Epithelial cell of esophagus (primary cell): ENCODE results near the gene GRIA4.
A peak's percentile ranks its signal among the peaks of the same experiment; 100 is the strongest.

Experiments used
- DNase-seq: peaks from one replicate; pipeline ENCODE4 v3.0.0; 2010; ENCODE audit warnings: low read depth
- H3K4me3 ChIP-seq: 2 replicates; pipeline ENCODE4 v1.5.1; 2011; ENCODE audit warnings: mild to moderate bottlenecking, low read length, control low read depth
- CTCF ChIP-seq: IDR thresholded peaks from 2 replicates; pipeline ENCODE4 v1.5.1; 2011; ENCODE audit warnings: low read depth, mild to moderate bottlenecking, low read length, control low read depth, inconsistent platforms; ENCODE audit not compliant: insufficient read depth; ENCODE audit errors: missing control alignments

GRIA4 gene

GRCh38 chr11:105647780-105648179, 37.9 kb downstream of the GRIA4 start:
- DNase-seq = no peak
- no peak for TF ChIP-seq CTCF

GRCh38 chr11:105648762-105649161, 38.9 kb downstream of the GRIA4 start:
- no peak for DNase-seq
- H3K4me3 ChIP-seq = no peak overlapping the region
- no peak for TF ChIP-seq CTCF

More at GRCh38 chr11:105647780-105648179, 37.9 kb downstream of the GRIA4 start:
- H3K4me3 ChIP-seq = no peak overlapping the region

GRCh38 chr11:105665281-105665680, 55.4 kb downstream of the GRIA4 start:
- no peak overlapping the region for H3K4me3 ChIP-seq
- TF ChIP-seq CTCF = no peak
- no peak for DNase-seq

GRCh38 chr11:105667441-105667840, 57.6 kb downstream of the GRIA4 start:
- no peak overlapping the region for H3K4me3 ChIP-seq
- no peak for TF ChIP-seq CTCF
- no peak for DNase-seq

- no peak overlapping the region for H3K4me3 ChIP-seq
- peak; percentile 39 for DNase-seq
- TF ChIP-seq CTCF = no peak
Observed at GRCh38 chr11:105670811-105671210, 60.9 kb downstream of the GRIA4 start.

GRCh38 chr11:105673089-105673488, 63.2 kb downstream of the GRIA4 start:
- DNase-seq = peak; percentile 75
- TF ChIP-seq CTCF = no peak
- no peak overlapping the region for H3K4me3 ChIP-seq

- no peak for DNase-seq
- TF ChIP-seq CTCF = no peak
- no peak overlapping the region for H3K4me3 ChIP-seq
Observed at GRCh38 chr11:105689631-105690030, 79.8 kb downstream of the GRIA4 start.
